Tongue (tissue), 3 donors: ENCODE measurements around the gene FBXO28. TPM values are rescaled to one million over a fixed set of nuclear protein-coding genes. Genes with fewer than 3 reads are reported as not detected.
"Not testable (repeated sequence)": the region's sequence is repeated elsewhere in the genome, so short reads cannot be mapped to it uniquely, and the experiment has no call there.

Experiments
- DNase-seq: peaks from one replicate; pipeline ENCODE4 v3.0.0-alpha.2; 2015
- small RNA-seq: library from RNA; depleted of rRNA; stranded (forward); fragments of <200 nt; gene quantifications from one replicate; pipeline ENCODE3, GENCODE V24; 2014; ENCODE audit warnings: low replicate concordance
- total RNA-seq: library from RNA; depleted of rRNA; stranded (reverse); fragments of >200 nt; gene quantifications from one replicate; pipeline ENCODE4 v1.2.3, GENCODE V29; 2014

FBXO28 gene
- total RNA-seq, 1 donor from 2014 or later: 31.0 TPM

- DNase-seq: no peak
Observed at GRCh38 chr1:224188286-224188685, 74.4 kb downstream of the FBXO28 start.

- DNase-seq: no peak
Observed at GRCh38 chr1:224189561-224189960, 75.7 kb downstream of the FBXO28 start.

- DNase-seq: no peak
Observed at GRCh38 chr1:224192082-224192788, 78.3 kb downstream of the FBXO28 start.

- no peak for DNase-seq
Observed at GRCh38 chr1:224193319-224193966, 79.5 kb downstream of the FBXO28 start.

- DNase-seq: no peak
Observed at GRCh38 chr1:224196813-224197600, 83.1 kb downstream of the FBXO28 start.

GRCh38 chr1:224198572-224198971 lies 84.7 kb downstream of the FBXO28 start:
- DNase-seq: no peak

GRCh38 chr1:224199679-224200078 lies 85.8 kb downstream of the FBXO28 start:
- DNase-seq: no peak

- DNase-seq: no peak
Observed at GRCh38 chr1:224201383-224201782, 87.5 kb downstream of the FBXO28 start.

GRCh38 chr1:224201853-224202252 lies 87.9 kb downstream of the FBXO28 start:
- no peak for DNase-seq

- DNase-seq: peak; percentile 32
Observed at GRCh38 chr1:224203243-224204016, 89.5 kb downstream of the FBXO28 start.

GRCh38 chr1:224205438-224205840 lies 91.5 kb downstream of the FBXO28 start:
- peak; percentile 41 for DNase-seq

- not testable (repeated sequence) for DNase-seq
Observed at GRCh38 chr1:224205931-224206538, 92.1 kb downstream of the FBXO28 start.

GRCh38 chr1:224211206-224211962 lies 97.5 kb downstream of the FBXO28 start:
- DNase-seq: peak; percentile 84

Small RNA genes within 50 kb of the gene (small RNA-seq; reads per million reads assigned to genes)
- gene AC092809.3 (not detected), gene RF00139 (not detected), gene RN7SKP49 (not detected)

Other genes with a start within 250 kb of the FBXO28 start
- 77.1 TPM for gene DEGS1, start 69.1 kb downstream of the FBXO28 start, total RNA-seq
- 48.3 TPM for gene NVL, start 216.1 kb downstream of the FBXO28 start, total RNA-seq
- 19.8 TPM for gene CNIH4, start 242.8 kb downstream of the FBXO28 start, total RNA-seq